ENCODE data around the gene GRAMD1B. TPM values are rescaled to one million over a fixed set of nuclear protein-coding genes. Genes with fewer than 3 reads are reported as not detected.

GRAMD1B gene
- total RNA-seq, 1 experiment from 2014 or later: 12.7 TPM

DNA sequence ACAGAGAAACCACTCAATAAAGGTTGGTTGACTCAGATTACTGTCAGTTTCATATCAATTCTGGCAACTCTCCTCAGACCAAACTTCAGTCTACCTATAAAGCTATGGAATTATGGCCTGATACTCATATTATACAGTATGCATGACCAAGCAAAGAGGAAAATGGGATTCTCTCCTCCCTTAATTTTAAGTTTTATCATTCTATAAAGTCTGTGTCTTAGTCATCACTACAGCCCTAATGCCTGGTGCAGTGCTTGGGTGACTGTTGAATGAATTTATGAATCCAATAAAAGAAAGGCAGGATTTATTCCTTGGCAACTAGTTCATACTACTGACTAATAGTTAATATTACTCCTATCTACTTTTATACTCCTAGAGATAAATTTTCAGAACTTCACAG lies 37.6 kb upstream of the GRAMD1B start:
- Histone ChIP-seq H3K4me2 (ENCODE audit: low read length) (no peak overlapping the region), H3K27me3 (ENCODE audit: insufficient read depth, low read length) (no peaks in the 10 kb centered on the region), H3K9me2 (ENCODE audit: insufficient read depth) (no peaks in the 10 kb centered on the region), H4K20me1 (ENCODE audit: insufficient read depth) (no peaks in the 10 kb centered on the region), H3K9ac (ENCODE audit: low read length) (no peak overlapping the region), H3K27ac (ENCODE audit: low read depth, low read length) (no peak overlapping the region), H3K9me3 (ENCODE audit: control insufficient read depth in 1 of 2, insufficient read depth in 1 of 2, low read depth in 1 of 2, low read length in 2 of 2) (no peaks in the 10 kb centered on the region), H3K4me3 (replicated peaks in 1 of 2; ENCODE audit: low read depth in 1 of 2, low read length in 2 of 2) (no peak overlapping the region), H3K4me1 (ENCODE audit: control insufficient read depth in 1 of 2, insufficient read depth in 2 of 2, low read length in 2 of 2) (no peaks in the 10 kb centered on the region), H2AFZ (ENCODE audit: low read depth, low read length, poor library complexity, severe bottlenecking) (no peak overlapping the region), H3K79me2 (ENCODE audit: insufficient read depth, low read length) (no peaks in the 10 kb centered on the region), H3K36me3 (ENCODE audit: control insufficient read depth in 1 of 2, insufficient read depth in 2 of 2, low read length in 2 of 2) (no peaks in the 10 kb centered on the region)
- no TSS peak for BruUV-seq (replicated peaks)
- no peak for ATAC-seq
- CTCF ChIA-PET: interaction anchor here (1.5 kb wide), 1 partner anchor 15 kb away, joined by 3 read pairs; no protein-coding TSS in a partner anchor
- DNase-seq (ENCODE audit: low read depth, low spot score): no peak
- TF ChIP-seq CEBPB (IDR thresholded peaks at IDR 0.05; ENCODE audit: low read depth) (no peak), ELF1 (IDR thresholded peaks at IDR 0.05; ENCODE audit: borderline replicate concordance, low read depth) (no peak), POLR2AphosphoS5 (IDR thresholded peaks at IDR 0.05; ENCODE audit: low read depth, low read length) (no peak), ZNF274 (IDR thresholded peaks at IDR 0.05; ENCODE audit: low read depth, low read length) (no peak), CBX3 (IDR thresholded peaks at IDR 0.05; ENCODE audit: low read depth) (no peak)
- TF ChIP-seq, protein P1, sequence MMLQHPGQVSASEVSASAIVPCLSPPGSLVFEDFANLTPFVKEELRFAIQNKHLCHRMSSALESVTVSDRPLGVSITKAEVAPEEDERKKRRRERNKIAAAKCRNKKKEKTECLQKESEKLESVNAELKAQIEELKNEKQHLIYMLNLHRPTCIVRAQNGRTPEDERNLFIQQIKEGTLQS (IDR thresholded peaks at IDR 0.05): no peak
- POLR2A ChIA-PET: no interaction called here
- RAD21 ChIA-PET (ENCODE audit: low non-redundant PET in 1 of 2, low total read pairs in 2 of 2, uncharacterized antibody in 2 of 2, unreplicated experiment in 2 of 2): no interaction called here
- intact Hi-C loops (cut with micrococcal nuclease): no loop called here

DNA sequence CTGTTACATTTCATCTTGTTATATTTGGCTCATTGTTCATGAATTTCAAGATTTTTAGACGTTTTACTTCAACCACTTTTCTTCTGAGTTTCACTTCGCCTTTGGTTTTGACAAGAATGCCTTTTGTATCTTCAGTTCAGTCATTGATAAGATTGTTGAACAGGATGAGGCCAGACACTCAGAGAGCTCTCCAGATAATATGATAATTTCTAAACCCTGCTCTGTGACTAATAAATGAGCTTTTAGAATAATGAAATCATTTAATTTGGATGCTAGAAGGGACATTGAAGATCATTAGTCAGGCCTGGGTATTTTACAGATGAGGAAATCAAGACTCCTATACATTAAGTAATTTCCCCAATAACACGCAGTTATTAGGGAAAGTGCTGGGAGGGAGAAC lies 37.2 kb upstream of the GRAMD1B start:
- ChIA-PET RAD21 (ENCODE audit: low non-redundant PET in 1 of 2, low total read pairs in 2 of 2, uncharacterized antibody in 2 of 2, unreplicated experiment in 2 of 2) (no interaction called here), CTCF (interaction anchor here (1.5 kb wide), 1 partner anchor 15 kb away, joined by 3 read pairs; no protein-coding TSS in a partner anchor), POLR2A (no interaction called here)
- DNase-seq (ENCODE audit: low read depth, low spot score): no peak
- TF ChIP-seq, protein P2, sequence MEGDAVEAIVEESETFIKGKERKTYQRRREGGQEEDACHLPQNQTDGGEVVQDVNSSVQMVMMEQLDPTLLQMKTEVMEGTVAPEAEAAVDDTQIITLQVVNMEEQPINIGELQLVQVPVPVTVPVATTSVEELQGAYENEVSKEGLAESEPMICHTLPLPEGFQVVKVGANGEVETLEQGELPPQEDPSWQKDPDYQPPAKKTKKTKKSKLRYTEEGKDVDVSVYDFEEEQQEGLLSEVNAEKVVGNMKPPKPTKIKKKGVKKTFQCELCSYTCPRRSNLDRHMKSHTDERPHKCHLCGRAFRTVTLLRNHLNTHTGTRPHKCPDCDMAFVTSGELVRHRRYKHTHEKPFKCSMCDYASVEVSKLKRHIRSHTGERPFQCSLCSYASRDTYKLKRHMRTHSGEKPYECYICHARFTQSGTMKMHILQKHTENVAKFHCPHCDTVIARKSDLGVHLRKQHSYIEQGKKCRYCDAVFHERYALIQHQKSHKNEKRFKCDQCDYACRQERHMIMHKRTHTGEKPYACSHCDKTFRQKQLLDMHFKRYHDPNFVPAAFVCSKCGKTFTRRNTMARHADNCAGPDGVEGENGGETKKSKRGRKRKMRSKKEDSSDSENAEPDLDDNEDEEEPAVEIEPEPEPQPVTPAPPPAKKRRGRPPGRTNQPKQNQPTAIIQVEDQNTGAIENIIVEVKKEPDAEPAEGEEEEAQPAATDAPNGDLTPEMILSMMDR (IDR thresholded peaks at IDR 0.05 in 2 of 3, conservative IDR thresholded peaks at IDR 0.05 in 1 of 3; ENCODE audit: borderline replicate concordance in 1 of 3, insufficient read depth in 1 of 3, low read depth in 2 of 3, low read length in 2 of 3): no peak
- TF ChIP-seq YY1 (IDR thresholded peaks at IDR 0.05; ENCODE audit: extremely low read depth, insufficient replicate concordance, low read depth, low read length) (no peak), POLR2A (IDR thresholded peaks at IDR 0.05; ENCODE audit: borderline replicate concordance, extremely low read depth, insufficient read depth, insufficient read length) (no peak), TCF7L2 (IDR thresholded peaks at IDR 0.05; ENCODE audit: borderline replicate concordance, extremely low read depth, insufficient read depth, insufficient read length) (no peak), ZNF274 (IDR thresholded peaks at IDR 0.05; ENCODE audit: low read depth, low read length) (no peak), CEBPB (IDR thresholded peaks at IDR 0.05; ENCODE audit: low read depth) (no peak)
- TF ChIP-seq, protein P3, sequence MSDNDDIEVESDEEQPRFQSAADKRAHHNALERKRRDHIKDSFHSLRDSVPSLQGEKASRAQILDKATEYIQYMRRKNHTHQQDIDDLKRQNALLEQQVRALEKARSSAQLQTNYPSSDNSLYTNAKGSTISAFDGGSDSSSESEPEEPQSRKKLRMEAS (IDR thresholded peaks at IDR 0.05): no peak
- TF ChIP-seq, protein P4, sequence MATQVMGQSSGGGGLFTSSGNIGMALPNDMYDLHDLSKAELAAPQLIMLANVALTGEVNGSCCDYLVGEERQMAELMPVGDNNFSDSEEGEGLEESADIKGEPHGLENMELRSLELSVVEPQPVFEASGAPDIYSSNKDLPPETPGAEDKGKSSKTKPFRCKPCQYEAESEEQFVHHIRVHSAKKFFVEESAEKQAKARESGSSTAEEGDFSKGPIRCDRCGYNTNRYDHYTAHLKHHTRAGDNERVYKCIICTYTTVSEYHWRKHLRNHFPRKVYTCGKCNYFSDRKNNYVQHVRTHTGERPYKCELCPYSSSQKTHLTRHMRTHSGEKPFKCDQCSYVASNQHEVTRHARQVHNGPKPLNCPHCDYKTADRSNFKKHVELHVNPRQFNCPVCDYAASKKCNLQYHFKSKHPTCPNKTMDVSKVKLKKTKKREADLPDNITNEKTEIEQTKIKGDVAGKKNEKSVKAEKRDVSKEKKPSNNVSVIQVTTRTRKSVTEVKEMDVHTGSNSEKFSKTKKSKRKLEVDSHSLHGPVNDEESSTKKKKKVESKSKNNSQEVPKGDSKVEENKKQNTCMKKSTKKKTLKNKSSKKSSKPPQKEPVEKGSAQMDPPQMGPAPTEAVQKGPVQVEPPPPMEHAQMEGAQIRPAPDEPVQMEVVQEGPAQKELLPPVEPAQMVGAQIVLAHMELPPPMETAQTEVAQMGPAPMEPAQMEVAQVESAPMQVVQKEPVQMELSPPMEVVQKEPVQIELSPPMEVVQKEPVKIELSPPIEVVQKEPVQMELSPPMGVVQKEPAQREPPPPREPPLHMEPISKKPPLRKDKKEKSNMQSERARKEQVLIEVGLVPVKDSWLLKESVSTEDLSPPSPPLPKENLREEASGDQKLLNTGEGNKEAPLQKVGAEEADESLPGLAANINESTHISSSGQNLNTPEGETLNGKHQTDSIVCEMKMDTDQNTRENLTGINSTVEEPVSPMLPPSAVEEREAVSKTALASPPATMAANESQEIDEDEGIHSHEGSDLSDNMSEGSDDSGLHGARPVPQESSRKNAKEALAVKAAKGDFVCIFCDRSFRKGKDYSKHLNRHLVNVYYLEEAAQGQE (IDR thresholded peaks at IDR 0.05; ENCODE audit: low read depth): no peak
- no peak overlapping the region for H3K9ac ChIP-seq (ENCODE audit: low read length)
- H3K27me3 ChIP-seq (ENCODE audit: insufficient read depth, low read length): no peaks in the 10 kb centered on the region
- BruUV-seq (replicated peaks): no TSS peak
- no peak overlapping the region for H3K4me3 ChIP-seq (replicated peaks in 1 of 2; ENCODE audit: low read depth in 1 of 2, low read length in 2 of 2)
- no peak overlapping the region for H2AFZ ChIP-seq (ENCODE audit: low read depth, low read length, poor library complexity, severe bottlenecking)
- no peaks in the 10 kb centered on the region for H3K79me2 ChIP-seq (ENCODE audit: insufficient read depth, low read length)
- no peaks in the 10 kb centered on the region for H3K9me3 ChIP-seq (ENCODE audit: control insufficient read depth in 1 of 2, insufficient read depth in 1 of 2, low read depth in 1 of 2, low read length in 2 of 2)
- intact Hi-C loops (cut with micrococcal nuclease): no loop called here
- no peak overlapping the region for H3K4me2 ChIP-seq (ENCODE audit: low read length)
- no peaks in the 10 kb centered on the region for H3K9me2 ChIP-seq (ENCODE audit: insufficient read depth)
- ATAC-seq: no peak
- H3K27ac ChIP-seq (ENCODE audit: low read depth, low read length): no peak overlapping the region
- no peaks in the 10 kb centered on the region for H3K36me3 ChIP-seq (ENCODE audit: control insufficient read depth in 1 of 2, insufficient read depth in 2 of 2, low read length in 2 of 2)
- no peaks in the 10 kb centered on the region for H4K20me1 ChIP-seq (ENCODE audit: insufficient read depth)
- no peaks in the 10 kb centered on the region for H3K4me1 ChIP-seq (ENCODE audit: control insufficient read depth in 1 of 2, insufficient read depth in 2 of 2, low read length in 2 of 2)
